Caco-2 (cell line): ENCODE measurements around the gene STARD10. TPM values are rescaled to one million over a fixed set of nuclear protein-coding genes. Genes with fewer than 3 reads are reported as not detected.
A peak's percentile ranks its signal among the peaks of the same experiment; 100 is the strongest.
"Not testable (repeated sequence)": the region's sequence is repeated elsewhere in the genome, so short reads cannot be mapped to it uniquely, and the experiment has no call there.

Experiments used
- BruUV-seq: library from RNA; stranded (reverse); fragments of 400-500 nt; replicated peaks from 2 replicates; lab custom pipeline; 2021; lab: Mats Ljungman, UMichigan
- CTCF ChIA-PET: fragments of 300-600 bp; sonication (Branson Sonifier 250); formaldehyde crosslinking; loops from one replicate; lab custom pipeline; 2022; ENCODE audit warnings: antibody characterized with exemption; lab: Charles Lee
- POLR2A ChIA-PET: fragments of 300-600 bp; sonication (Branson Sonifier 250); formaldehyde crosslinking; loops from one replicate; lab custom pipeline; 2022; ENCODE audit warnings: antibody characterized with exemption; lab: Charles Lee
- DNase-seq, 2 experiments: peaks; one replicate each; pipeline versions ENCODE4 v3.0.0 to v3.0.0-alpha.2; 2020 to 2022
- H3K27me3 ChIP-seq: replicated peaks from 2 replicates; pipeline ENCODE4 v1.6.0; 2011; ENCODE audit warnings: low read length; ENCODE audit not compliant: control insufficient read depth, insufficient read depth
- H3K36me3 ChIP-seq: 2 replicates; pipeline ENCODE4 v1.5.1; 2011; ENCODE audit warnings: low read length; ENCODE audit not compliant: control insufficient read depth, insufficient read depth
- H3K4me1 ChIP-seq: fragments of 250-450 bp; sonication (Bioruptor Pico); 2 replicates; pipeline ENCODE4 v1.5.1; 2020; ENCODE audit warnings: mild to moderate bottlenecking
- H3K4me3 ChIP-seq: 2 replicates; pipeline ENCODE4 v1.5.1; 2011; ENCODE audit warnings: low read depth, mild to moderate bottlenecking, control low read depth, low read length
- H3K9me3 ChIP-seq: fragments of 250-450 bp; sonication (Bioruptor Pico); 2 replicates; pipeline ENCODE4 v1.5.1; 2020; ENCODE audit warnings: mild to moderate bottlenecking, moderate library complexity
- H3K27ac Mint-ChIP-seq: one replicate; pipeline ENCODE4 v1.8.0; 2022; ENCODE audit warnings: mixed read lengths; ENCODE audit not compliant: unreplicated experiment
- H3K27me3 Mint-ChIP-seq: one replicate; pipeline ENCODE4 v1.8.0; 2022; ENCODE audit warnings: mixed read lengths; ENCODE audit not compliant: insufficient read depth, unreplicated experiment
- H3K36me3 Mint-ChIP-seq: one replicate; pipeline ENCODE4 v1.8.0; 2022; ENCODE audit warnings: mild to moderate bottlenecking, mixed read lengths; ENCODE audit not compliant: insufficient read depth, unreplicated experiment
- H3K4me1 Mint-ChIP-seq: one replicate; pipeline ENCODE4 v1.8.0; 2022; ENCODE audit warnings: low read depth, mixed read lengths; ENCODE audit not compliant: unreplicated experiment
- H3K4me3 Mint-ChIP-seq: one replicate; pipeline ENCODE4 v1.8.0; 2022; ENCODE audit warnings: mild to moderate bottlenecking, moderate library complexity, mixed read lengths; ENCODE audit not compliant: unreplicated experiment
- H3K9me3 Mint-ChIP-seq: one replicate; pipeline ENCODE4 v1.8.0; 2022; ENCODE audit warnings: mixed read lengths; ENCODE audit not compliant: unreplicated experiment
- intact Hi-C: fragments of 100-400 bp; cut with micrococcal nuclease; formaldehyde crosslinking; loops from one replicate; pipeline ENCODE4 v1.10.0; 2022; ENCODE audit not compliant: unreplicated experiment
- total RNA-seq: library from RNA; stranded (reverse); gene quantifications from 2 replicates; pipeline ENCODE4 v1.2.3, GENCODE V29; 2022
- TF ChIP-seq, protein P1 (sequence below), 2 experiments: fragments of 200-600 bp in 1 of 2; IDR thresholded peaks; 1 replicate in 1 of 2; 2 replicates in 1 of 2; pipeline versions ENCODE4 v1.5.1 to v1.8.0; 2011 to 2022; ENCODE audit warnings: antibody characterized with exemption in 1 of 2, control low read depth in 1 of 2, inconsistent platforms in 1 of 2, low read depth in 1 of 2, low read length in 1 of 2, mild to moderate bottlenecking in 1 of 2, moderate library complexity in 1 of 2; ENCODE audit not compliant: insufficient read depth in 1 of 2, severe bottlenecking in 1 of 2, unreplicated experiment in 1 of 2

Gene STARD10
- total RNA-seq, 1 experiment from 2014 or later = 492 TPM

DNA sequence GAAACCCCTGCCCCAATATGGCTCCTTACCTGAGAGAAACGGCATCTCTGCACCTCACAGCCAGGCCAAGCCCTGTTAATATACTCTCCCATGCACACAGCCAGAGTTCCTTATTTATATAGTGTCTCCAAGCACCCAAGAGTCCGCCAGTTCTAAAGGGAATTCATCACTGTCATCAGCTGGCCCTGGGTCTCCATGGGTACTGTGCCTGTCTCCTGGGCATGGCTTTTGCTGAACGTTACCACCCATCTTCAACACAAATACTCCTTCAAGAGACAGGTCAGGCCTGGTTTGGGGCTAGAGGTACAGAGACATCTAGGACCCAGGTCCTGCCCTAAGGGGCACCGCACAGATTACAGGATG lies 18.7 kb upstream of the STARD10 start:
- DNase-seq = no peak
- peak overlapping the region; percentile 88 for H3K4me3 ChIP-seq
- Mint-ChIP-seq H3K36me3 (peaks cover 39% of the 10 kb centered on the region), H3K4me1 (peaks cover 29% of the 10 kb centered on the region), H3K9me3 (no peaks in the 10 kb centered on the region), H3K4me3 (peak overlapping the region; percentile 98), H3K27me3 (no peaks in the 10 kb centered on the region), H3K27ac (peak overlapping the region; percentile 97)
- ChIA-PET CTCF (interaction anchor here (0.6 to 2.7 kb wide), 20 partner anchors 10 to 494 kb away, joined by 3 to 30 read pairs (median 4); partner anchors contain the start of gene STARD10), POLR2A (interaction anchor here (0.5 to 1.5 kb wide), 3 partner anchors 26 to 514 kb away, joined by 3 to 6 read pairs (median 4); no protein-coding TSS in a partner anchor)
- intact Hi-C loops = loop anchor here (5.0 kb wide), 1 partner anchor 35 kb away; no protein-coding TSS in a partner anchor
- H3K4me1 ChIP-seq = peaks cover under 1% of the 10 kb centered on the region; the same call in 1 of the 2 replicates
- H3K36me3 ChIP-seq = peaks cover 2% of the 10 kb centered on the region; the same call in 1 of the 2 replicates
- no peaks in the 10 kb centered on the region for H3K9me3 ChIP-seq
- no peaks in the 10 kb centered on the region for H3K27me3 ChIP-seq
- no TSS peak for BruUV-seq
- TF ChIP-seq, protein P1, sequence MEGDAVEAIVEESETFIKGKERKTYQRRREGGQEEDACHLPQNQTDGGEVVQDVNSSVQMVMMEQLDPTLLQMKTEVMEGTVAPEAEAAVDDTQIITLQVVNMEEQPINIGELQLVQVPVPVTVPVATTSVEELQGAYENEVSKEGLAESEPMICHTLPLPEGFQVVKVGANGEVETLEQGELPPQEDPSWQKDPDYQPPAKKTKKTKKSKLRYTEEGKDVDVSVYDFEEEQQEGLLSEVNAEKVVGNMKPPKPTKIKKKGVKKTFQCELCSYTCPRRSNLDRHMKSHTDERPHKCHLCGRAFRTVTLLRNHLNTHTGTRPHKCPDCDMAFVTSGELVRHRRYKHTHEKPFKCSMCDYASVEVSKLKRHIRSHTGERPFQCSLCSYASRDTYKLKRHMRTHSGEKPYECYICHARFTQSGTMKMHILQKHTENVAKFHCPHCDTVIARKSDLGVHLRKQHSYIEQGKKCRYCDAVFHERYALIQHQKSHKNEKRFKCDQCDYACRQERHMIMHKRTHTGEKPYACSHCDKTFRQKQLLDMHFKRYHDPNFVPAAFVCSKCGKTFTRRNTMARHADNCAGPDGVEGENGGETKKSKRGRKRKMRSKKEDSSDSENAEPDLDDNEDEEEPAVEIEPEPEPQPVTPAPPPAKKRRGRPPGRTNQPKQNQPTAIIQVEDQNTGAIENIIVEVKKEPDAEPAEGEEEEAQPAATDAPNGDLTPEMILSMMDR (IDR thresholded peaks at IDR 0.05; ENCODE audit: insufficient read depth in 1 of 2, low read depth in 1 of 2, low read length in 1 of 2, severe bottlenecking in 1 of 2, unreplicated experiment in 1 of 2) = no peak

DNA sequence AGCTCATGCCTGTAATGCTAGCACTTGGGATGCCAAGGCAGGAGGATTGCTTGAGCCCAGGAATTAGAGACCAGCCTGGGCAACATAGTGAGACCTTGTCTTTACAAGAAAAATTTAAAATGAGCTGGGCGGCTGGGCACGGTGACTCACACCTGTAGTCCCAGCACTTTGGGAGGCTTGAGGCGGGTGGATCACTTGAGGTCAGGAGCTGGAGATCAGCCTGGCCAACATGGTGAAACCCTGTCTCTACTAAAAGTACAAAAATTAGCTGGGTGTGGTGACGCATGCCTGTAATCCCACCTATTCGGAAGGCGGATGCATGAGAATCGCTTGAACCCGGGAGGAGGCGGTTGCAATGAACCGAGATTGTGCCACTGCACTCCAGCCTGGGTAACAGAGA lies 17.8 kb upstream of the STARD10 start:
- CTCF ChIA-PET = interaction anchor here (0.6 to 2.7 kb wide), 3 partner anchors 18 to 143 kb away, joined by 3 to 30 read pairs (median 26); partner anchors contain the start of gene STARD10
- H3K36me3 ChIP-seq, H3K4me3 ChIP-seq, H3K27ac Mint-ChIP-seq, POLR2A ChIA-PET, H3K4me1 ChIP-seq, DNase-seq, H3K9me3 Mint-ChIP-seq, H3K27me3 ChIP-seq, H3K9me3 ChIP-seq, BruUV-seq, H3K27me3 Mint-ChIP-seq: not testable (repeated sequence)
- Mint-ChIP-seq H3K4me3 (peak overlapping the region; percentile 37), H3K4me1 (peaks cover 29% of the 10 kb centered on the region), H3K36me3 (peaks cover 39% of the 10 kb centered on the region)
- intact Hi-C loops = loop anchor here (5.0 kb wide), 1 partner anchor 34 kb away; no protein-coding TSS in a partner anchor

DNA sequence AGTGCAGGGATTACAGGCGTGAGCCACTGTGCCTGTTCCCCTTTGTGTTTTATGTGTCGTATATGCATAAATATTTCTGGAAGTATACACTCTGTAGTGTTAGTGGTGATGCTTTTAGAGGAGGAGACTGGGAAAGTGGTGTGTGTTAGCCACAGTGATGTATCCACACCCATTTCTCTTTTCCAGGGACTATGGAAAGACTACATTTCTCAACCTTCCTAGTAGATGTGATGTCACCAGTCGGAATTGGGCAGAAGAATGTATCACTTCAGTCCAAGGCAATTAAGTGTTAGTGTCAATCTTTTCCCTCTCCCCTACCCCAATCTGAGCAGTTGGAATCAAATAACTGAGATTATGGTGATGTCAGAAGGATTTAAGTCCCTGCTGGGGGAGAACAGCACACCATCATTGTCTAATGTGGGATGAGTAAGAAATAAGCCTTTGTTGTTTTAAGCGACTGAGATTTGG lies 14.5 kb upstream of the STARD10 start:
- Mint-ChIP-seq H3K9me3 (no peaks in the 10 kb centered on the region), H3K36me3 (peaks cover 27% of the 10 kb centered on the region), H3K27me3 (no peaks in the 10 kb centered on the region), H3K4me1 (peaks cover 23% of the 10 kb centered on the region), H3K4me3 (no peak overlapping the region), H3K27ac (no peak overlapping the region)
- CTCF ChIA-PET = interaction anchor here (0.7 kb wide), 1 partner anchor 369 kb away, joined by 3 read pairs; no protein-coding TSS in a partner anchor
- Histone ChIP-seq H3K36me3 (peaks cover 2% of the 10 kb centered on the region; the same call in 1 of the 2 replicates), H3K4me1 (peaks cover 3% of the 10 kb centered on the region; the same call in 1 of the 2 replicates), H3K4me3 (no peak overlapping the region), H3K9me3 (no peaks in the 10 kb centered on the region), H3K27me3 (no peaks in the 10 kb centered on the region)
- TF ChIP-seq, protein P1 (IDR thresholded peaks at IDR 0.05; ENCODE audit: insufficient read depth in 1 of 2, low read depth in 1 of 2, low read length in 1 of 2, severe bottlenecking in 1 of 2, unreplicated experiment in 1 of 2) = no peak
- intact Hi-C loops = no loop called here
- BruUV-seq = no TSS peak
- POLR2A ChIA-PET = no interaction called here
- DNase-seq = no peak
